GM19395 (cell line): ENCODE data around the gene SASS6.

Source experiments
- ATAC-seq: cut with Tn5 transposase; IDR thresholded peaks from one replicate; pipeline ENCODE4 v1.9.1; 2021; ENCODE audit warnings: mild to moderate bottlenecking, moderate library complexity; ENCODE audit not compliant: unreplicated experiment

SASS6 gene, protein sequence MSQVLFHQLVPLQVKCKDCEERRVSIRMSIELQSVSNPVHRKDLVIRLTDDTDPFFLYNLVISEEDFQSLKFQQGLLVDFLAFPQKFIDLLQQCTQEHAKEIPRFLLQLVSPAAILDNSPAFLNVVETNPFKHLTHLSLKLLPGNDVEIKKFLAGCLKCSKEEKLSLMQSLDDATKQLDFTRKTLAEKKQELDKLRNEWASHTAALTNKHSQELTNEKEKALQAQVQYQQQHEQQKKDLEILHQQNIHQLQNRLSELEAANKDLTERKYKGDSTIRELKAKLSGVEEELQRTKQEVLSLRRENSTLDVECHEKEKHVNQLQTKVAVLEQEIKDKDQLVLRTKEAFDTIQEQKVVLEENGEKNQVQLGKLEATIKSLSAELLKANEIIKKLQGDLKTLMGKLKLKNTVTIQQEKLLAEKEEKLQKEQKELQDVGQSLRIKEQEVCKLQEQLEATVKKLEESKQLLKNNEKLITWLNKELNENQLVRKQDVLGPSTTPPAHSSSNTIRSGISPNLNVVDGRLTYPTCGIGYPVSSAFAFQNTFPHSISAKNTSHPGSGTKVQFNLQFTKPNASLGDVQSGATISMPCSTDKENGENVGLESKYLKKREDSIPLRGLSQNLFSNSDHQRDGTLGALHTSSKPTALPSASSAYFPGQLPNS

DNA sequence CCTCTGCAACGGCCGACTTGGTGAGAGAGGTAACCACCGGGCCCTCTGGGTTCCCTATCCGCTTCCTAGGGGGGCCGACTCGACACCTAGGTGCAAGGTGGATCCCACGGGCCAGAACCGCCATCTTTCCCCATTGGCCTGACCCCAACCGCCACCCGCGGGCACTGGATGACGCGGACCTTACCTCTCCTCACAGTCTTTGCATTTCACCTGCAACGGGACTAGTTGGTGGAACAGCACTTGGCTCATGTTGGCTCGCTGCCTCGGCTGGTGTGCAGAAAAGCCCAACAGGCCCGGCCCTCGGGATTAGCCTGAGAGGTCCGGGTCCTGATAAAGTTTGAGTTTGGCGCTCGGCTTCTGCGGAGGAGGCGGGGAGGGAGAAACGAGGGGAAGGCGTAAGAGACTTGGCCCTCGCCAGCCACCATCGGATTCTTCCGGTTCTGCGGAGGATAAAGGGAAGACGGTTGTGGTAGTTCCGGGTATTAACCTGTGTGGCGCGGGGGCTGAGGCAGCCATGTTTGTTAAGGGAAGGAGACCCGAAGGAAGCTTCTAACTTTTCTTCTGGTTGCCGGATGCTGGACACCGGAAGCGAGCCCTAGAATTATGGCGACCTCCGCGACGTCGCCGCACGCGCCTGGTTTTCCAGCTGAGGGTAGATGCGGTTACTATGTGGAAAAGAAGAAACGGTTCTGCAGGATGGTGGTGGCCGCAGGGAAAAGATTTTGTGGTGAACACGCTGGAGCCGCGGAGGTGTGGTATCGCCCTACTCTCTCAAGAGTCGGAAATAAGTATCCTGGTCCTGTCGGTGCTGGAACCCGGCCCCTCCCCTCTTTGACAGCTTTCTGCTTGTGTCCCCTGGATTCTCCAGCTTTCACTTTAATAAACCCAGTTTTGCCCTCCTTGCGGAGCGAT, at the start of gene SASS6, which contains the start of gene TRMT13:
Gene SASS6, minus strand, starts transcription at position 365 of the 912 bp plus-strand sequence. Its CDS starts 116 bp downstream, at position 249.
Gene TRMT13, plus strand, starts transcription at position 598 of the 912 bp plus-strand sequence. Its CDS starts 6 bp downstream, at position 604.
- peak; percentile 90 for ATAC-seq

DNA sequence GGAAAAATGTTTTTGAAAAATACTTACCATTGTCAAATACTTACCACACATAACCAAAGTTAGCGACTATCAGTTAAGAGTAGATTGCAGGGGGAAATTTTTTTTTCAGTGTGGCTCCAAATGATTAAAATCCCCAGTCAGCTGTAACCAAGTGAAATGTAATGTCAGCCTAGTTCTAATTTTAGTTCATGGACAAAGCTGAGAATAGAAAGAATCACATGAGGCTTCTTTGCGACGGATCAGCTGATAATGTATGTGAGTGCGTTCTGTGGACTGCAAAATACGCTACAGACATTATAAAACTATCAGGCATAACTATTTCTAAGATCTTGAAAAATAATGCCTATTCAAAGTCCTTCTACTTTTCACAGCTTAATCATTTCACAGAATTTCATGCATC, 45.4 kb upstream of the SASS6 start, which contains the start of gene LRRC39:
Gene LRRC39, minus strand, starts transcription at position 166 of the 400 bp plus-strand sequence. CDS start 9,740 bp downstream, outside the sequence.
- no peak for ATAC-seq

DNA sequence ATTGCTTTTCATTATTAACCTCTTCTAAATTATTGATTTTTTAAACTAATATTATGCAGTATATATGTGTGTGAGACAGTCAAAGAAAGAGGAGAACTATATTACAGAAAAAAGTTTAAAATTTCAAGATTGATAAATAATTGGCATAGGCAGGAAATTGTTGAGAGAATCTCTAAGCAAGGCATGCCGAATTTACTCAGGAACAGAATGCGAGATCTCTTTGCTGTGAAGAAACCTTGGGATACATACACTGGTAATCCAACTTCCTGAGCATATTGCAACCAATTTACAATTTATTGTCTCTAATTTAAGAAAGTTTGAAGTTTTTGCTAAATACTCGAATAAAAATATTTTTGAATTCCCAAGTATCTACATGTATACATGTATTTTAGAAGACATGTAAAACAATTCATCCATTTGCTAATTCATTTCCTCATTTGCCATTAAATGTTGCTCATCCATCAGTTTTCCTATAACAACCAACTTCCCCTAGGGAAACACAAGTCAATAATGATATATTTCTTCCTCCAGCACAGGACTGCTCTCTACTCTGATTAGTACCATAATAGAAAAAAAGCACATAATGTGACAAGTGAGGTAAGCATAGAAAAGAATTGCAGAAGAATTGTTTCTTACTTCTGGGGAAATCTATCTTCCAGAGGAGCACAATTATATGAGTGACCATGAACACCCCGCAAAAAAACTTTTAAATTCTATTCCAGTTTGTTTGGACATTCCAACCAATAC, 44.7 kb upstream of the SASS6 start:
- ATAC-seq: no peak

DNA sequence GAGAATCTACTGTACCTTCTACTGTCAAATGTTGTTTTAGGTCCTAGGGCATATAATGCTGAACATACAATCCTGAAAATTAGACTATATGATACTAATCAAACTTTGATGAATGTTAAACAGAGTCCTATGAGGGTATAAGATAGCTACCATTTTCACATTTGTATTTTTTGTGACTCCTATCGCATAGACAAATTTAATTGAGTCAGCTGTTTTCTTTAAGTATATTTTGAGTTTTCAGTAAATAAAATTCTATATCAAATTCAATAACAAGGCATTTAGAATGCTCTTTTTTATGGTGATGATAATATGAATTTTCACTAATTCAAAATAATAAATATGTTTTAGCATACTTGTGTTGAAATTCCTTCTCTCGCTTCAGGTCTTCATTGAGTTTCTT, 35.3 kb upstream of the SASS6 start:
- ATAC-seq: no peak

DNA sequence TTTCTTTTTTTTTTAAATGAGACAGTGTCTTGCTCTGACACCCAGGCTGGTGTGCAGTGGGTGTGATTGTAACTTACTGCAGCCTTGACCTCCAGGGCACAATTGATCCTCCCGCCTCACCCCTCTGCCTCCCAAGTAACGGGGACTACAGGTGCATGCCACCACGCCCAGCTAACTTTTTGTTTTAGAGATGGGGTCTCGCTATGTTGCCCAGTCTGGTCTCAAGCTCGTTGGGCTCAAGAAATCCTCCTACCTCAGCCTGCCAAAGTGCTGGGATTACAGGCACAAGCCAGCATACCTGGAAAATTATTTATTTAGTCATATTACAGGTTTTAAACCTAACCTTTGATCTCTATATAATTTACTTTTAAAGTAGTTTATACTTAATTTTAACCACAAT, 32.0 kb upstream of the SASS6 start:
- ATAC-seq: no peak

DNA sequence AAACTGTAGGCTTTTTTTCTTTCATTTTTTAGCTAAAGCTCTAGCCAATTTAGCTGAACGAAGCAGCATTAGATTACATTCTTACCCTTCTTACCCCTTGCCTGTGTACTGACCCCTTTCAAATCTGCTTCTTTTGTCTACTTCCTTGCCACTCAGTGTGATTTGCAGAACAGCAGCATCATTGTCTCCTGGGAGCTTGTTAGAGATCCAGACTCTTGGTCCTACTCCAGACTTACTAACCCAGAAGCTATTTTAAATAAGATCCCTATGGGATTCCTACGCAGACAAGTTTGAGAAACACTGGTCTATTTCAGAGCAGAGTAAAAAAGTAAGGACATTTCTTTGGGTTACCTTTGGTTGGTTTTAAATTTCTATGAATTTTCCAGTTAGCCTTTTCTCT, 31.5 kb upstream of the SASS6 start:
- no peak for ATAC-seq

DNA sequence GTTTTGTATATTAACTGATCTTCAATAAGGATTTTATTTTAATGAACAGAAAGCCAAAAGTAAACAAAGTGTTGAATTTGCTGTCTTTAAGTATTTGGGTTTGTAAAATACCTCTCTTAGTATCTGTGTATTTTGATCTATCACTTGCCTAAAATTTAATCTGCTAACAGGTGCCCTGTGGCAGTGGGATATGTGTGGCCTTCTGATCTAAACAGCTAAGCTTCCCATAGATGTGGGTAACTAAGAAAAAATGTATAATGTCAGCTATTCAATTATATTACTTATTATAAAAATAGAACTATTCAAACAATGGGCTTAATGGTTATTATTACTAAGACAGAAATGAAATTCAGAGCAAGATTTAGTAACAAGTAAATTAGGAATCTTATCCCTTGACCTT, 30.2 kb upstream of the SASS6 start:
- no peak for ATAC-seq

DNA sequence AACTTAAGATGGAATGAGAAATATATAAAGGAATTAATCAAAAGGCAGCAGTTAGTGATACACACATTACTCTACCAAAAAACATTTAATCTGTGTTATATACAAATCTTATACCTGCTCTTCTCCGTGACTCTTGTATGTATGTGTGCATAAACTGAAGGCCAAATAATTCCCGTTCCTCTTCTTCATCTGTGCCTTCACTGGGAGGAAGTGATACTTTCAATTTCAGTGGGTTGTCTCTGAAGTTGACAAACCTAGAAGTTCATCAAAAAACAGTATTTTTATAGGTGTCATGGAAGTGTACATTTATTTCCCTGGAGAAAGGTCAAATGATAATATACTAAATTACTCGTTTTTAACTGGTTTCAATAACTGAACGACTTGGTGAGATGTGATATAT, 19.5 kb upstream of the SASS6 start:
- ATAC-seq: peak; percentile 94

DNA sequence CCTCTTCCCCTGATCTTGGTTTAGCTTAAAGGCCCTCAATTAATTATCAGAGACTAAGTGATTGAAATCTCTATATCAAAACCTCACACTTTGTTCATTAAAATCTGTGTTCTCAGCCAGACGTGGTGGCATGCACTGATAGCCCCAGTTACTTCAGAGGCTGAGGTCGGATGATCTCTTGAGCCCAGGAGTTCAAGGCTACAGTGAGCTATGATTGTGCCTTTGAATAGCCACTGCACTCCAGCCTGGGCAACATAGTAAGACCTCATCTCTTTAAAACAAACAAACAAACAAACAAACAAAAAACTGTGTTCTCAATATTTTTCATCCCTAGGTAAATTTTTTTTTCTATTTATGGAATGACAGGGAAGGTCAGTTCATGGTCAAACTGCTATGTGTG, 18.9 kb upstream of the SASS6 start:
- no peak for ATAC-seq

DNA sequence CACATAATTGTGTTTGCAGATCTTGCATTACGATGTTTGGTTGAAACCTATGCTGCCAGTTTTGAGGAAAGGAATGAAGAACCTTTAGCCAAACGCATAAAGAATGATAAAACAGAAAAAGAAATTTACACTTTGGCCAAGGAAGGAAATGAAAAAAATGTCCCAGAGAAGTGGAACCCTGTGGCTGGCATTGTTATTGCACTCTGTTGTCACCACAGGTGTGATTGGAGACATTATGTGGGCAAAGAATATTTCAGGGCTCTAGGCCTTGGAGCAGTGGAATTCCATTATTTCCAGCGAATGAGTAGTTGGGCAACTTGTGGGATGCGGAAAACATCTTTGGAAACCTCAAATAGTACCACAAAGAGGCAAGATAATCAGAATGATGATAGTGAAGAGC, 15.1 kb upstream of the SASS6 start:
- no peak for ATAC-seq

DNA sequence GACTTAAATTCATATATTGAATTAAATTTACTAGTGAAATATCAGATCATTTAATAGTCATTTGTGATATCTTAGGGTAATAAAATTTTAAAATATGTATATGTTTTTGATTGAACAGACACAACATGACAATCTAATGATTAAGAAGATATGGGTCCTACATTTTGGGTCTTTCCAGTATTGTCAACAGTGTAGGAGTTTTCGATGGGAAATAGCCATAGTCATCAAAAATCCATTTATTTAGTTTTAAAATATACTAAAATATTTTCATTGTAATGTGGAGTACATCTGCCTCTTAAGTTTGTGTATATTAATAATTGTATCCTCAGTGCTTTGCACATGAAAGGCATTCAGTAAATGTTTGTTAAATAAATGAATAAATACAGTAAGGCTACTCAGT, 14.2 kb upstream of the SASS6 start:
- ATAC-seq: no peak

DNA sequence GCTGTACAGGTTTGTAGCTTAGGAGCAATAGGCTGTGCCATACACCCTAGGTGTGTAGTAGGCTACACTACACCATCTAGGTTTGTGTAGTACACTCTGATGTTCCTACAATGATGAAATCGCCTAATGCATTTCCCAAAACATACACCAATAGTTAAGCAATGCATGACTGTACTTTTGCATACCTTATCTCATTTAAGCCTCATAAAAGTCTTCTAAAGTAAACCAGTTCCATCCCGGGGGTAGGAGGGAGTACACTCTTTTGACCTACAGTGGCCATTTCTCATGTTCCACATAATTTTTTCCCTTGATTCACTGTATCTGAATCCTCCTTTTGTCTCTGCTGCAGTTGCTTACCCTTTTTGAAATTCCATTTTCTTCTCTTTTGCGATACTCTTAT, 12.4 kb upstream of the SASS6 start:
- ATAC-seq: no peak

DNA sequence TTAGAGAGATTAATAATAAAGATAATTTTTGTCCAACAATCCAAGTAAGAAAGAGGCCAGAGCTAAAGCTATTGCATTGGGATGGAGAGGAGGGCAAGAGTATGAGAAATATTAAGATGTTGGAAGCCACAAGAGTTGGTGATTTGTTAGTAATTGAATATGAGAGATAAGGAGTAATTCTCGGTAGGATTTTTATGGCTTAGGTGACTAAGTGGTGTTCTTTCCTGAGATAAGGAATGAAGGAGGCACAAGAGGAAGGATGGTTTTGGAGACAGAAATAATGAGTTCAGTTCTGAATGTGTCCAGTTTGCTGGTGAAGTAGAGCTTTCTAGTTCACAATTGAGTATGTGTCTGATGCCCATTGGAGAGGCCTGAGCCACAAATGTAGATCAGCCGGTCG, 9.6 kb upstream of the SASS6 start:
- ATAC-seq: no peak

DNA sequence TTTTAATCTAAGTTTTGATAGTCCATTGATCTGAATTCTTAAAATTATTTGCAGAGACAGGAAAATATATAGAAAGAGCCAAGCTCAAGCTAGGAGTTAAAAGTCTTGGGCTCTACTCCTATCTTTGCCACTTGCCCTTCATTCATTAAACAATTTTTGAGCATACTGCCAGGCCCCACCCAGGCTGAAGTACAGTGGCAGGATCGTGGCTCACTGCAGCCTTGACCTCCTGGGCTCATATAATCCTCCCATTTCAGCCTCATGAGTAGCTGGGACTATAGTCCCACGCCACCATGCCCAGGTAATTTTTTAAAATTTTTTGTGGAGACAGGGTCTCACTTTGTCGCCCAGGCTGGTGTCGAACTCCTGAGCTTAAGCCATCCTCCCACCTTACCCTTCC, 8.5 kb upstream of the SASS6 start:
- ATAC-seq: no peak

DNA sequence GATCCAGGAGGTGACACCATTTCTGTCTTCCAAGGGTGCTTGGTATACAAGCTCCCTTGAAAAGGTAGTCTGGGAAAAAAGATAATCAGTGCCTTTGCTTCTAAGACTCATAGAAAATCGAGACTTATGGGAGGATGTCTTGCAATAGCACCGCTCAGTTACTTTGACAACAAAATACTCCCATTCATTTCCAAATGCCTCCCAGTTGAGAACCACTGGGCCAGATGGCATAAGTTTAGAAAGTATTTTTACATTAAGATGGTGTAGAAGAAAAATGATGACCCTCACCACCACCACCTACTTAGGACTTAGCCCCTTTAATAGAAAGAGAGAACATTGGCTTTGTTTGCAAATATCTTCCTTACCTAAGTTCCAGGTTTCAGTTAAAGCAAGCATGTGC, 4.9 kb upstream of the SASS6 start:
- no peak for ATAC-seq

DNA sequence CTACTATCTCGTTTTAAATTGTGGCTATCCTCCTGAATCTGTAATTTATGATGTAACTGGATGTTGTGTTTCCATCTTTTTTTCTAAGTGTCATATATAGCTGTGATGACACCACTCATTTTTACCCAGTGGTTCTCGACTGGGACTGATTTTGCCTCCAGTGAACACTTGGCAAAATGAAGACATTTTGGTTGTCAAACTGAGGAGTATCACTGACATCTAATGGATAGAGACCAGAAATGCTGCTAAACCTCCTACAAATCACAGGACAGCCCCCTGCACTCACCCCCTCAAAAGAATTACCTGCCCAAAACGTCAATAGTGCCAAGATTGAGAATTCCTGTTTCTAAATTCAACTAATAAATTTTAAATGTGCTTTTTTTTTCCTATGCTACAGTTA, 2.1 kb upstream of the SASS6 start:
- ATAC-seq: no peak

DNA sequence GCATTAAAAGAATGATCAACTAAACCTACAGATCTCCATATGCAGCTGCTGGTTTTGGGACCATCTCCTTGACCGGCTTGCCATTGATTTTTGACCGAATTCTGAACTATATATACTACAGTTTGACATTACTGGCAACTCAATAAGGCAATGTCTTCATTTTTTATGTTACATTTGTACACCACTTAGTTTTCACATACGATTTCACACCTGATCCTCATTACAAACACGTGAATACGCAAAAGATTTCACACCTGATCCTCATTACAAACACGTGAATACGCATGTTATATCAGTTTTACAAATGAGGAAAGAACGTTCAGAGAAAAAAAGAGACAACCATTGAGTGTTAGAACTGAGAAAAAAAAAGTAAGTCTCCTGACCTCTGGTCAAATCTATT, 1.1 kb downstream of the SASS6 start:
- no peak for ATAC-seq

DNA sequence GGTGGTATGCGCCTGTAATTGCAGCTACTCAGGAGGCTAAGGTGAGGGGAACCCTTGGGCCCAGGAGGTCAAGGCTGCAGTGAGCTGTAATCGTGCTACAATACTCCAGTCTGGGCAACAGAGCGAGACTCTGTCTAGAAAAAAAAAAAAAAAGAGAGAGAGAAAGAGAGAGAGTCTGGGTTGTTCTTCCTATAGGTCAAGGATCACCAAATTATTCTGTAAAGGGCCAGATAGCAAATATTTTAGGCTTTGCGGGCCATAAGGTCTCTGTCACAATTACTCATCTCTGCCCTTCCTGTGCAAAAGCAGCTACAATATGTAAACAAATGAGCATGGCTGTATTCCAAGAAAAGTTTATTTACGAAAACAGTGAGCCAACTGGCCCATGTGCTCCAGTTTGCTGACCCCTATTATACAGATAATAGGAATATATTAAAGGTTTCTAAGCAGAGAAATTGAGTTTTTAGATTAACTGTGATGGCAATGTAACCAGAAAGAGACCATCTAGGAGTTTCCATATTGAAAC, 2.1 kb downstream of the SASS6 start:
- ATAC-seq: no peak

DNA sequence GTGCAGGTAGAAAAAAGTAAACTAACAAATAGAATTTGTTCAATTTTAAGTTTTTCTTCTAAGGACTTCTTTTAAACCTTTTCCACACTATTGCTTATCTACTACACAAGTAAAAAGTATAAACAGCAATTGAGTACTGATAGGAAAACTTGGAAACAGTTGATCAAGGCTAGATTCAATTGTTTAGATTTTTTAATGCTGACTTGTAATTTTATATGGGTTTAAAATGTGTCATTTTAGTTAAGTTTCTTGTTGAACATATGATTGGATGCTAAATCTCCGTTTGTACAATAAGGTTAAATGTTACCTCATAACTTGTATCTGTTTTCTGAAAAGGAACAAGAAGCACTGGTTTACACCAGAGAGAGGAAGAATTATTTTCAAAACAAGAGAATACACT, 5.5 kb downstream of the SASS6 start:
- ATAC-seq: no peak

DNA sequence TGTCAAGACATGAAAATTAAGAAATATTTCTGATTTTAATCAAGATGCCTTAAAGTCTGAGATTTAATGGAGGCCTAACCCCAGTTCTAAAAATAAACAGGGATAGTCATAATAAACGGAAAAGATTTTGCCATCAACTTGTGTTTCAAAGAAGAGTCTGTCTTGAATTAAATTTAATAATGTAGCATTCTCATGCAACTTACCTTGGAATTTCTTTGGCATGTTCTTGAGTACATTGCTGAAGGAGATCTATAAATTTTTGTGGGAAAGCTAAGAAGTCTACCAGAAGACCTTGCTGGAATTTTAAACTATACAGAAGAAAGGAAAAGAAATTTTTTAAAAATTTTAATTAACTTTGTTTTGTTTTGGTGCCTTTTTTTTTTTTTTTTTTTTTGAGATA, 10.6 kb downstream of the SASS6 start:
- no peak for ATAC-seq
